K562 (cell line): ENCODE results near the gene EPS8. TPM values are rescaled to one million over a fixed set of nuclear protein-coding genes. Genes with fewer than 3 reads are reported as not detected.

ENCODE experiments used
- ATAC-seq: fragments of 200-7000 bp; cut with Tn5 transposase; 3 replicates; pipeline ENCODE4 v1.9.1; 2020; ENCODE audit warnings: moderate library complexity
- BruUV-seq: library from RNA; stranded (reverse); fragments of 400-500 nt; replicated peaks from 2 replicates; lab custom pipeline; 2021; lab: Mats Ljungman, UMichigan
- CTCF ChIA-PET: fragments of 300-600 bp; formaldehyde crosslinking; extraction: SDS; loops from one replicate; lab custom pipeline; 2021; ENCODE audit warnings: low intra/inter-chr PET ratio; lab: Yijun Ruan, JAX
- POLR2A ChIA-PET: fragments of 300-600, 350-650 bp; sonication (Branson Sonifier 250); formaldehyde crosslinking; extraction: SDS; loops from one replicate; lab custom pipeline; 2021; ENCODE audit warnings: antibody characterized with exemption, inconsistent platforms; lab: Yijun Ruan, JAX
- DNase-seq, 4 experiments: peaks; one replicate each; pipeline versions ENCODE4 v3.0.0 to v3.0.0-alpha.2; 2011 to 2018; ENCODE audit warnings: low spot score in 3 of 4, mixed read lengths in 3 of 4; ENCODE audit errors: extremely low read depth in 1 of 4
- FAIRE-seq: peaks from 2 replicates; lab custom pipeline; 2011; peaks lifted over from hg19 to GRCh38; lab: Jason Lieb, UNC
- H2AFZ ChIP-seq: 2 replicates; pipeline ENCODE4 v1.6.0; 2011; ENCODE audit warnings: low read depth, low read length, control low read depth, inconsistent platforms
- H3K27ac ChIP-seq: fragments of 200-600 bp; 3 replicates; pipeline ENCODE4 v1.8.0; 2011; ENCODE audit warnings: low read depth, mild to moderate bottlenecking, control low read depth, inconsistent platforms, low read length, moderate library complexity, mixed read lengths; ENCODE audit errors: extremely low read depth
- H3K27me3 ChIP-seq, 2 experiments: fragments of 300-600 bp in 1 of 2; 2 replicates in 1 of 2; 3 replicates in 1 of 2; pipeline versions ENCODE4 v1.6.0 to v1.8.0; 2011; ENCODE audit warnings: inconsistent platforms in 2 of 2, low read length in 2 of 2, mild to moderate bottlenecking in 1 of 2, mixed read lengths in 1 of 2, moderate library complexity in 1 of 2; ENCODE audit not compliant: control insufficient read depth in 2 of 2, insufficient read depth in 2 of 2
- H3K36me3 ChIP-seq: fragments of 300-600 bp; 3 replicates; pipeline ENCODE4 v1.8.0; 2011; ENCODE audit warnings: mild to moderate bottlenecking, low read length, inconsistent platforms; ENCODE audit not compliant: control insufficient read depth, insufficient read depth
- H3K4me1 ChIP-seq, 2 experiments: fragments of 200-600 bp in 1 of 2; replicated peaks in 1 of 2; 2 replicates in 1 of 2; 3 replicates in 1 of 2; pipeline versions ENCODE4 v1.5.1 to v1.8.0; 2011; ENCODE audit warnings: inconsistent platforms in 2 of 2, low read length in 2 of 2, mild to moderate bottlenecking in 1 of 2, mixed read lengths in 1 of 2, moderate library complexity in 1 of 2; ENCODE audit not compliant: control insufficient read depth in 2 of 2, insufficient read depth in 2 of 2
- H3K4me2 ChIP-seq: 2 replicates; pipeline ENCODE4 v1.6.1; 2011; ENCODE audit warnings: low read length, control low read depth, inconsistent platforms, mixed read lengths; ENCODE audit not compliant: insufficient read depth
- H3K4me3 ChIP-seq: fragments of 200-600 bp; sonication (generic), shearing (Covaris generic); 2 replicates; pipeline ENCODE4 v1.5.1; 2016; ENCODE audit warnings: control low read depth, inconsistent platforms
- H3K79me2 ChIP-seq: fragments of 200-600 bp; 3 replicates; pipeline ENCODE4 v1.8.0; 2011; ENCODE audit warnings: low read length, inconsistent platforms; ENCODE audit not compliant: control insufficient read depth, insufficient read depth
- H3K9ac ChIP-seq, 2 experiments: 2 replicates each; pipeline versions ENCODE4 v1.6.0 to v1.6.1; 2011; ENCODE audit warnings: low read depth in 2 of 2, low read length in 2 of 2, control low read depth in 1 of 2, inconsistent platforms in 1 of 2, mild to moderate bottlenecking in 1 of 2, mixed read lengths in 1 of 2; ENCODE audit not compliant: insufficient read depth in 1 of 2
- H3K9me1 ChIP-seq: one replicate; pipeline ENCODE4 v1.6.0; 2011; ENCODE audit warnings: inconsistent platforms, mild to moderate bottlenecking, low read length, moderate library complexity; ENCODE audit not compliant: control insufficient read depth, insufficient read depth
- H3K9me3 ChIP-seq: replicated peaks from 2 replicates; pipeline ENCODE4 v1.5.1; 2011; ENCODE audit warnings: low read depth, low read length, inconsistent platforms; ENCODE audit not compliant: control insufficient read depth, insufficient read depth
- H4K20me1 ChIP-seq: replicated peaks from 2 replicates; pipeline ENCODE4 v1.6.1; 2011; ENCODE audit warnings: low read length, inconsistent platforms, mixed read lengths; ENCODE audit not compliant: control insufficient read depth, insufficient read depth
- GTF2E2 ChIP-seq: fragments of 200-800 bp; sonication (Bioruptor generic); IDR thresholded peaks from 2 replicates; pipeline ENCODE4 v1.6.1; 2016; ENCODE audit warnings: missing genetic modification characterization, missing compliant biosample characterization
- HDAC1 ChIP-seq, 2 experiments: fragments of 450-650 bp; IDR thresholded peaks; 2 replicates each; pipeline ENCODE4 v1.6.1; 2016 to 2017; ENCODE audit warnings: inconsistent platforms in 1 of 2, mild to moderate bottlenecking in 1 of 2, moderate library complexity in 1 of 2
- PTBP1 ChIP-seq: fragments of 200-400 bp; formaldehyde crosslinking; IDR thresholded peaks from 2 replicates; pipeline ENCODE4 v1.6.1; 2017; ENCODE audit warnings: low read depth, low read length
- ZC3H4 ChIP-seq: sonication (generic); formaldehyde crosslinking; IDR thresholded peaks from 2 replicates; pipeline ENCODE4 v1.9.0; 2021; ENCODE audit warnings: missing genetic modification reagents, borderline replicate concordance
- WGBS: fragments of 100-300 bp; shearing (Covaris generic); methylation state at CpG from one replicate; pipeline ENCODE4 v1.1.6; 2016; ENCODE audit warnings: low coverage, mixed read lengths; ENCODE audit not compliant: insufficient coverage; ENCODE audit errors: missing lambda C conversion rate; 5-methylcytosine and 5-hydroxymethylcytosine counted together
- in situ Hi-C: fragments of 300-500 bp; cut with MboI; formaldehyde crosslinking; loops from 4 replicates; pipeline ENCODE4 v1.15.0; 2018; ENCODE audit warnings: inconsistent platforms, mixed read lengths
- intact Hi-C: fragments of 100-400 bp; cut with micrococcal nuclease; formaldehyde crosslinking; loops from 2 replicates; pipeline ENCODE4 v1.14.2; 2022
- polyA plus RNA-seq, 8 experiments: library from polyadenylated mRNA; depleted of rRNA in 4 of 8; stranded (reverse) in 5 of 8; unstranded in 3 of 8; fragments of >200 nt; fragmentation: Nextera tagmentation in 2 of 8; fragmentation: Illumina TruSeq in 1 of 8; extraction: Ambion mirVana in 2 of 8; extraction: Trizol in 1 of 8; gene quantifications; 2 replicates each; pipeline versions ENCODE4 v1.2.1 to v1.2.3, GENCODE V29; 2011 to 2014; ENCODE audit warnings: inconsistent platforms in 1 of 8, missing spikeins in 1 of 8
- total RNA-seq, 7 experiments: library from RNA; depleted of rRNA in 6 of 7; stranded (reverse); fragments of >200 nt in 6 of 7; fragmentation: Illumina TruSeq in 2 of 7; extraction: Trizol in 2 of 7; gene quantifications; 2 replicates each; pipeline versions ENCODE4 v1.2.1 to v1.2.3, GENCODE V29; 2011 to 2021; ENCODE audit warnings: low replicate concordance in 1 of 7
- TF ChIP-seq, protein P1 (sequence below): fragments of 250-450 bp; sonication (Bioruptor Pico); IDR thresholded peaks from 2 replicates; pipeline ENCODE4 v1.9.0; 2021; ENCODE audit warnings: mild to moderate bottlenecking
- TF ChIP-seq, protein P2 (sequence below): sonication (generic); formaldehyde crosslinking; IDR thresholded peaks from 2 replicates; pipeline ENCODE4 v1.8.1; 2023; ENCODE audit warnings: mild to moderate bottlenecking, missing genetic modification reagents

The EPS8 gene
- total and polyA plus RNA-seq, 9 of the 15 experiments (the other 6 are each of a cell fraction or from before 2014, with no cell fraction given) = 0.10 to 1.9 (median 0.33) TPM

DNA sequence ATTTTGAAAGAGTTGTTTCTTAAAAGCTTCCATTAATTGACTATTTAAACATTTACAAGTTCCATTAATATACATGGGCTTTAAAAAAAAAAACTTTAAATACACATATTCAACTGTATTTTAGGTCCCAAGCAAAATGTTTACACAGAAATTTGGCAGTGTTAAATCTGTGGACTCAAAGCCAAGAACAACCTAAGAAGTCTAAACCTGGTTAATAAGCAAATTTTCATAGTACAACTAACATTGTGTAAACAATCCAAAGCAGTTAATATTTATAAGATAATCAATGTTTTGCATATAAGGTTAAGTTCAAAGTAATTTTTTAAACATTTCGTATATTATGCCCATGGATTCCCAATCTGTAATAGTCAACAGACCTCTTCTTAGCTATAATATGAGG, 77.0 kb downstream of the EPS8 start:
- H3K9ac ChIP-seq = no peak overlapping the region
- H3K27ac ChIP-seq = no peak overlapping the region
- H3K36me3 ChIP-seq = no peaks in the 10 kb centered on the region
- H4K20me1 ChIP-seq = no peaks in the 10 kb centered on the region
- no TSS peak for BruUV-seq
- H2AFZ ChIP-seq = no peak overlapping the region
- H3K4me2 ChIP-seq = no peak overlapping the region
- H3K79me2 ChIP-seq = no peaks in the 10 kb centered on the region
- no peak for TF ChIP-seq GTF2E2
- no peak for TF ChIP-seq ZC3H4 (CRISPR knock-in tag)
- H3K4me3 ChIP-seq = no peak overlapping the region
- no peaks in the 10 kb centered on the region for H3K9me1 ChIP-seq
- 0% methylated on average over 1 of the region's 1 CpG for WGBS
- DNase-seq (no peak), ATAC-seq (no peak), FAIRE-seq (no peak)
- no peaks in the 10 kb centered on the region for H3K4me1 ChIP-seq
- ChIA-PET CTCF (no interaction called here), POLR2A (no interaction called here)
- H3K27me3 ChIP-seq = no peaks in the 10 kb centered on the region
- intact Hi-C loops (no loop called here), in situ Hi-C loops (no loop called here)
- H3K9me3 ChIP-seq = no peaks in the 10 kb centered on the region

DNA sequence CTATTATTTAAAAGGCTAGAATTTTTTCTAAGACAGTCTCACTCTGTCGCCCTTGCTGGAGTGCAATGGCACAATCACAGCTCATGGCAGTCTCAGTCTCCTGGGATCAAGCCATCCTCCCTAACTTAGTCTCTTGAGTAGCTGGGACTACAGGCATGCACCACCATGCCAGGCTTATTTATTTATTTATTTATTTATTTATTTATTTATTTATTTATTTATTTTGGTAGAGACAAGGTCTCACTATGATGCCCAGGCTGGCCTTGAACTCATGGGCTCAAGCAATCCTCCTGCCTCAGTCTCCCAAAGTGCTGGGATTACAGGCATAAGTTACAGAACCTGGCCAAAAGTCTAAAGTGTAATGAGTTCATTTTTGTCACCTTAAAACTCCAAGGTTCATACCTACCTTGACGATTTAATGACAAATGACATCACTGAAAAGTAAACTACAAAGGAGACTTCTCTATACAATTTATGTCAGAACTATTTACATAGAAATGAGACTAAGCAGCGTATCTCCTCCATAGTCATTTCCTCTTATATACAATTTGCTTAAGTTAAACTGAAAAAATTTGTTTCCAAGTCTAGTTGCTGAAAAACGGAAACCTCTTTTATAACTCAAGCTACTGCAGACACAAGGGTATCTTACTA, 78.2 kb downstream of the EPS8 start:
- Histone ChIP-seq H2AFZ (no peak overlapping the region), H3K9me1 (no peaks in the 10 kb centered on the region), H3K4me3 (no peak overlapping the region), H3K27ac (no peak overlapping the region), H3K4me2 (no peak overlapping the region), H3K79me2 (no peaks in the 10 kb centered on the region), H3K4me1 (no peaks in the 10 kb centered on the region), H3K36me3 (no peaks in the 10 kb centered on the region), H3K9me3 (no peaks in the 10 kb centered on the region), H4K20me1 (no peaks in the 10 kb centered on the region), H3K9ac (no peak overlapping the region), H3K27me3 (no peaks in the 10 kb centered on the region)
- CTCF ChIA-PET = no interaction called here
- no TSS peak for BruUV-seq
- TF ChIP-seq, protein P1, sequence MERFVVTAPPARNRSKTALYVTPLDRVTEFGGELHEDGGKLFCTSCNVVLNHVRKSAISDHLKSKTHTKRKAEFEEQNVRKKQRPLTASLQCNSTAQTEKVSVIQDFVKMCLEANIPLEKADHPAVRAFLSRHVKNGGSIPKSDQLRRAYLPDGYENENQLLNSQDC (CRISPR knock-in tag) = no peak
- TF ChIP-seq HDAC1 (IDR thresholded peaks at IDR 0.05) = no peak
- TF ChIP-seq, protein P2, sequence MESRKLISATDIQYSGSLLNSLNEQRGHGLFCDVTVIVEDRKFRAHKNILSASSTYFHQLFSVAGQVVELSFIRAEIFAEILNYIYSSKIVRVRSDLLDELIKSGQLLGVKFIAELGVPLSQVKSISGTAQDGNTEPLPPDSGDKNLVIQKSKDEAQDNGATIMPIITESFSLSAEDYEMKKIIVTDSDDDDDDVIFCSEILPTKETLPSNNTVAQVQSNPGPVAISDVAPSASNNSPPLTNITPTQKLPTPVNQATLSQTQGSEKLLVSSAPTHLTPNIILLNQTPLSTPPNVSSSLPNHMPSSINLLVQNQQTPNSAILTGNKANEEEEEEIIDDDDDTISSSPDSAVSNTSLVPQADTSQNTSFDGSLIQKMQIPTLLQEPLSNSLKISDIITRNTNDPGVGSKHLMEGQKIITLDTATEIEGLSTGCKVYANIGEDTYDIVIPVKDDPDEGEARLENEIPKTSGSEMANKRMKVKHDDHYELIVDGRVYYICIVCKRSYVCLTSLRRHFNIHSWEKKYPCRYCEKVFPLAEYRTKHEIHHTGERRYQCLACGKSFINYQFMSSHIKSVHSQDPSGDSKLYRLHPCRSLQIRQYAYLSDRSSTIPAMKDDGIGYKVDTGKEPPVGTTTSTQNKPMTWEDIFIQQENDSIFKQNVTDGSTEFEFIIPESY (CRISPR knock-in tag) = no peak
- no peak for TF ChIP-seq PTBP1
- no peak for ATAC-seq
- intact Hi-C loops (no loop called here), in situ Hi-C loops (no loop called here)
- WGBS = 5% methylated on average over 4 of the region's 4 CpGs
- no peak for DNase-seq
- POLR2A ChIA-PET = no interaction called here
- no peak for FAIRE-seq
